ENCODE measurements around the gene PDIA4. TPM values are rescaled to one million over a fixed set of nuclear protein-coding genes. Genes with fewer than 3 reads are reported as not detected.

PDIA4 gene
- total RNA-seq, 1 experiment from 2014 or later, result 217 TPM

DNA sequence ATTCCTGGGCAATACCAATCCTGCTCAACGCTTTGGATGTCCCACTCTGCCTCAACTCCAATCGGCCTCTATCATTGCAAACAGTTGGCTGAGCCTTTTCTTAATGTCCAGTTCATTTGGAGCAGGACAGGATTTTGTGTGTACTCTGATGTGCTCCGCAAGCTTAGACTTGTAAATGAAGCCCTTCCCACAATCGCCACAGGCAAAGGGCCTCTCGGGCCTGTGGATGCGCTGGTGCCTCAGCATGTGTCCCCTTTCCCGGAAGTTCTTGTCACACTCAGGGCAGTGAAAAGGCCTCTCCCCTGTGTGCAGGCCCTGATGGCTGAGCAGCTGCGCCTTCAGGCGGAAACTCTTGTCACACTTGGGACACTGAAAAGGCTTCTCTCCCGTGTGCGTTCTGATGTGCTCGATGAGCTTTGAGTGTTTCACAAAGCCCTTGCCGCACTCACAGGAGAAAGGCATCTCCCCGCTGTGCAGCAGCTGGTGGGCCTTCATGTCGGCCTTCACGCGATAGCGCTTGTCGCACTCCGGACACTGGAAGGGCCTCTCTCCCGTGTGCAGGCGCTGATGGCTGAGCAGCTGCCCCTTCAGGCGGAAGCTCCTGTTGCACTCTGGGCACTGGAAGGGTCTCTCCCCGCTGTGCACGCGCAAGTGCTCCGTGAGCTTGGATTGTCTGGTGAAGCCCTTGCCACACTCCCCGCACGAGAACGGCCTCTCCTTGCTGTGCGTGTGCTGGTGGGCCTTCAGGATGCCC, 42.2 kb upstream of the PDIA4 start:
- H2AFZ ChIP-seq (ENCODE audit: low read depth, low read length, poor library complexity, severe bottlenecking), result no peak overlapping the region

More for the DNA sequence above, 42.2 kb upstream of the PDIA4 start:
- peaks cover 4 to 20% of the 10 kb centered on the region in 2 experiments; a peak in 3 of 4 replicates for H3K36me3 ChIP-seq (ENCODE audit: control insufficient read depth in 1 of 2, insufficient read depth in 2 of 2, low read length in 2 of 2)
- intact Hi-C loops (cut with micrococcal nuclease), result no loop called here
- H3K79me2 ChIP-seq (ENCODE audit: insufficient read depth, low read length), result peaks cover 38% of the 10 kb centered on the region
- DNase-seq (ENCODE audit: low read depth, low spot score), result no peak
- ChIA-PET RAD21 (ENCODE audit: low non-redundant PET in 1 of 2, low total read pairs in 2 of 2, uncharacterized antibody in 2 of 2, unreplicated experiment in 2 of 2) (no interaction called here), CTCF (interaction anchor here (1.0 kb wide), 1 partner anchor 12 kb away, joined by 3 read pairs; no protein-coding TSS in a partner anchor), POLR2A (no interaction called here)
- ATAC-seq, result no peak
- no peak overlapping the region for H3K9ac ChIP-seq (ENCODE audit: low read length)
- H4K20me1 ChIP-seq (ENCODE audit: insufficient read depth), result no peaks in the 10 kb centered on the region
- H3K27me3 ChIP-seq (ENCODE audit: insufficient read depth, low read length), result no peaks in the 10 kb centered on the region
- no peak overlapping the region for H3K4me3 ChIP-seq (replicated peaks in 1 of 2; ENCODE audit: low read depth in 1 of 2, low read length in 2 of 2)
- H3K9me3 ChIP-seq (ENCODE audit: control insufficient read depth in 1 of 2, insufficient read depth in 1 of 2, low read depth in 1 of 2, low read length in 2 of 2), result no peaks in the 10 kb centered on the region
- no peak for TF ChIP-seq RAD21 (IDR thresholded peaks at IDR 0.05; ENCODE audit: low read depth)
- TF ChIP-seq SIN3A (IDR thresholded peaks at IDR 0.05; ENCODE audit: low read depth), result no peak
- no peak for TF ChIP-seq FOSL1 (IDR thresholded peaks at IDR 0.05; ENCODE audit: low read depth)
- TF ChIP-seq CEBPB (IDR thresholded peaks at IDR 0.05; ENCODE audit: low read depth), result no peak
- no peak for TF ChIP-seq ELF1 (IDR thresholded peaks at IDR 0.05; ENCODE audit: borderline replicate concordance, low read depth)
- no peak for TF ChIP-seq EZH2 (IDR thresholded peaks at IDR 0.05)
- TF ChIP-seq EZH2phosphoT487 (IDR thresholded peaks at IDR 0.05; ENCODE audit: borderline replicate concordance), result no peak
- TF ChIP-seq POLR2A (IDR thresholded peaks at IDR 0.05; ENCODE audit: borderline replicate concordance, extremely low read depth, insufficient read depth, insufficient read length), result no peak
- TF ChIP-seq, protein P1, sequence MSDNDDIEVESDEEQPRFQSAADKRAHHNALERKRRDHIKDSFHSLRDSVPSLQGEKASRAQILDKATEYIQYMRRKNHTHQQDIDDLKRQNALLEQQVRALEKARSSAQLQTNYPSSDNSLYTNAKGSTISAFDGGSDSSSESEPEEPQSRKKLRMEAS (IDR thresholded peaks at IDR 0.05), result no peak
- no peak for TF ChIP-seq EGR1 (IDR thresholded peaks at IDR 0.05; ENCODE audit: low read depth)
- no peak for TF ChIP-seq ATF3 (IDR thresholded peaks at IDR 0.05)
- TF ChIP-seq SRF (IDR thresholded peaks at IDR 0.05; ENCODE audit: low read depth), result no peak
- TF ChIP-seq, protein P2, sequence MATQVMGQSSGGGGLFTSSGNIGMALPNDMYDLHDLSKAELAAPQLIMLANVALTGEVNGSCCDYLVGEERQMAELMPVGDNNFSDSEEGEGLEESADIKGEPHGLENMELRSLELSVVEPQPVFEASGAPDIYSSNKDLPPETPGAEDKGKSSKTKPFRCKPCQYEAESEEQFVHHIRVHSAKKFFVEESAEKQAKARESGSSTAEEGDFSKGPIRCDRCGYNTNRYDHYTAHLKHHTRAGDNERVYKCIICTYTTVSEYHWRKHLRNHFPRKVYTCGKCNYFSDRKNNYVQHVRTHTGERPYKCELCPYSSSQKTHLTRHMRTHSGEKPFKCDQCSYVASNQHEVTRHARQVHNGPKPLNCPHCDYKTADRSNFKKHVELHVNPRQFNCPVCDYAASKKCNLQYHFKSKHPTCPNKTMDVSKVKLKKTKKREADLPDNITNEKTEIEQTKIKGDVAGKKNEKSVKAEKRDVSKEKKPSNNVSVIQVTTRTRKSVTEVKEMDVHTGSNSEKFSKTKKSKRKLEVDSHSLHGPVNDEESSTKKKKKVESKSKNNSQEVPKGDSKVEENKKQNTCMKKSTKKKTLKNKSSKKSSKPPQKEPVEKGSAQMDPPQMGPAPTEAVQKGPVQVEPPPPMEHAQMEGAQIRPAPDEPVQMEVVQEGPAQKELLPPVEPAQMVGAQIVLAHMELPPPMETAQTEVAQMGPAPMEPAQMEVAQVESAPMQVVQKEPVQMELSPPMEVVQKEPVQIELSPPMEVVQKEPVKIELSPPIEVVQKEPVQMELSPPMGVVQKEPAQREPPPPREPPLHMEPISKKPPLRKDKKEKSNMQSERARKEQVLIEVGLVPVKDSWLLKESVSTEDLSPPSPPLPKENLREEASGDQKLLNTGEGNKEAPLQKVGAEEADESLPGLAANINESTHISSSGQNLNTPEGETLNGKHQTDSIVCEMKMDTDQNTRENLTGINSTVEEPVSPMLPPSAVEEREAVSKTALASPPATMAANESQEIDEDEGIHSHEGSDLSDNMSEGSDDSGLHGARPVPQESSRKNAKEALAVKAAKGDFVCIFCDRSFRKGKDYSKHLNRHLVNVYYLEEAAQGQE (IDR thresholded peaks at IDR 0.05; ENCODE audit: low read depth), result no peak
- TF ChIP-seq CBX3 (IDR thresholded peaks at IDR 0.05; ENCODE audit: low read depth), result no peak
- TF ChIP-seq, protein P3, sequence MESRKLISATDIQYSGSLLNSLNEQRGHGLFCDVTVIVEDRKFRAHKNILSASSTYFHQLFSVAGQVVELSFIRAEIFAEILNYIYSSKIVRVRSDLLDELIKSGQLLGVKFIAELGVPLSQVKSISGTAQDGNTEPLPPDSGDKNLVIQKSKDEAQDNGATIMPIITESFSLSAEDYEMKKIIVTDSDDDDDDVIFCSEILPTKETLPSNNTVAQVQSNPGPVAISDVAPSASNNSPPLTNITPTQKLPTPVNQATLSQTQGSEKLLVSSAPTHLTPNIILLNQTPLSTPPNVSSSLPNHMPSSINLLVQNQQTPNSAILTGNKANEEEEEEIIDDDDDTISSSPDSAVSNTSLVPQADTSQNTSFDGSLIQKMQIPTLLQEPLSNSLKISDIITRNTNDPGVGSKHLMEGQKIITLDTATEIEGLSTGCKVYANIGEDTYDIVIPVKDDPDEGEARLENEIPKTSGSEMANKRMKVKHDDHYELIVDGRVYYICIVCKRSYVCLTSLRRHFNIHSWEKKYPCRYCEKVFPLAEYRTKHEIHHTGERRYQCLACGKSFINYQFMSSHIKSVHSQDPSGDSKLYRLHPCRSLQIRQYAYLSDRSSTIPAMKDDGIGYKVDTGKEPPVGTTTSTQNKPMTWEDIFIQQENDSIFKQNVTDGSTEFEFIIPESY (IDR thresholded peaks at IDR 0.05; ENCODE audit: extremely low read depth, insufficient replicate concordance, low read length), result no peak
- no peak for TF ChIP-seq ZNF274 (IDR thresholded peaks at IDR 0.05; ENCODE audit: low read depth, low read length)
- no peak for TF ChIP-seq SP1 (IDR thresholded peaks at IDR 0.05; ENCODE audit: low read depth)
- no TSS peak for BruUV-seq (replicated peaks)
- peaks cover 4 to 32% of the 10 kb centered on the region in 2 experiments; a peak in 3 of 4 replicates for H3K4me1 ChIP-seq (ENCODE audit: control insufficient read depth in 1 of 2, insufficient read depth in 2 of 2, low read length in 2 of 2)
- H3K9me2 ChIP-seq (ENCODE audit: insufficient read depth), result no peaks in the 10 kb centered on the region
- peak overlapping the region; percentile 77; the same call in 1 of the 2 replicates for H3K27ac ChIP-seq (ENCODE audit: low read depth, low read length)
- 0 out of 2 replicates have a peak overlapping the region, but pooled peaks have one; percentile 92 for H3K4me2 ChIP-seq (ENCODE audit: low read length)

All from HCT116 (cell line).